ENCODE data around the gene RBMS2. TPM values are rescaled to one million over a fixed set of nuclear protein-coding genes. Genes with fewer than 3 reads are reported as not detected.

The RBMS2 gene
- total RNA-seq, 6 donors from 2014 or later, result 43.0 to 113 (median 78.4) TPM

DNA sequence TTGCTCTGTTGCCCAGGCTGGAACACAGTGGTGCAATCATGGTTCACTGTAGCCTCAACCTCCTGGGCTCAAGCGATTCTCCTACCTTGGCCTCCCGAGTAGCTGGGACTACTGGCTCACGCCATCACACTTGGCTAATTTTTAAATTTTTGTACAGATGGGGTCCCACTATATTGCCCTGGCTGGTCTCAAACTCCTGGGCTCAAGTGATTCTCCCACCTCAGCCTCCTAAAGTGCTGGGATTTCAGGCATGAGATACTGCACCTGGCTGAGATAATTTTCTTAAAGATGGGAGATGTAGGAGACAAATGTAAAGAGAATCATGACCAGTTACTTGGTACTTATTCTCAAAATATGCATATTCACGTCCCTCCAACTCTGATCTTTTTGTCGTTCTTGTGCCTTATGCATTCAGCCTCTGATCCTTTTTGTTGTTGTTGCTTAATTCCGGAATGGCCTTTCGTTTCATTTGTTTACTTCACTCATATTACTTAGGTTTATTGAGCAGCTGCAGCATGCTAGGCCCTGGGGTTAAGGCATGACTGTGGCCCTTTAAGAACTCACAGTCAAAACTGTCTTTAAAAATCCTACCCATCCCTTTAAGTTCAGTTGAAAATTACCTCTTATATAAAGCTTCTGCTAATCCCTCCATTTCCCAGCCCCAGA is 8.9 kb downstream of the RBMS2 start:
- no peak overlapping the region for H3K4me3 ChIP-seq
- WGBS, 2 donors, result 71 to 73% methylated on average over 7 of the region's 7 CpGs
- peaks cover 0 to 12% (median 0%) of the 10 kb centered on the region in 4 donors for H3K36me3 ChIP-seq
- peaks cover 47 to 79% (median 58%) of the 10 kb centered on the region in 4 donors for H3K4me1 ChIP-seq
- peak overlapping the region in 3 of 4 donors; percentile 5 to 91 (median 64) for H3K27ac ChIP-seq
- no peaks in the 10 kb centered on the region for H3K27me3 ChIP-seq
- no peaks in the 10 kb centered on the region for H3K9me3 ChIP-seq
- TF ChIP-seq EP300 (IDR thresholded peaks at IDR 0.05), result no peak
- no peak for TF ChIP-seq POLR2AphosphoS5 (IDR thresholded peaks at IDR 0.05)
- TF ChIP-seq CTCF (IDR thresholded peaks at IDR 0.05), result no peak
- no peak for TF ChIP-seq POLR2A (IDR thresholded peaks at IDR 0.05)
- no peak for DNase-seq
- no peak for ATAC-seq (ENCODE audit: low FRiP score in 2 of 2)

DNA sequence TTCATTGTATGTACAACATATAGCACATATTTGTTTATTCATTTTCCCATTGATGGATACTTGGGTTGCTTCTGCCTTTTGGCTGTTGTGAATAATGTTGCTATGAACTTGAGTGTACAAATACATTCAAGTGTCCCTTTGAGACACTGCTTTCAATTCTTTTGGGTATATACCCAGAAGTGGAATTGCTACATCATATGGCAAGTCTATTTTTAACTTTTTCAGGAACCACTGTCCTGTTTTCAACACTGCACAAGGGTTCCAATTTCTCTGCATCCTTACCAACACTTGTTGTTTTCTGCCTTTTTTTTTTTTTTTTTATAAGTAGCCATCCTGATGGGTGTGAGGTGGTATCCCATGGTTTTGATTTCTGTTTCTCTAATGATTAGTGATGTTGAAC is 15.9 kb downstream of the RBMS2 start:
- Histone ChIP-seq H3K4me3 (no peak overlapping the region), H3K9me3 (no peaks in the 10 kb centered on the region), H3K36me3 (peaks cover 0 to 20% (median 0%) of the 10 kb centered on the region in 4 donors), H3K27ac (peak overlapping the region; percentile 30 to 66 (median 34)), H3K4me1 (peaks cover 27 to 66% (median 41%) of the 10 kb centered on the region in 4 donors), H3K27me3 (no peaks in the 10 kb centered on the region)
- DNase-seq, result no peak
- ATAC-seq (ENCODE audit: low FRiP score in 2 of 2), result no peak
- no peak for TF ChIP-seq POLR2AphosphoS5 (IDR thresholded peaks at IDR 0.05)
- TF ChIP-seq POLR2A (IDR thresholded peaks at IDR 0.05), result no peak
- TF ChIP-seq EP300 (IDR thresholded peaks at IDR 0.05), result no peak
- TF ChIP-seq CTCF (IDR thresholded peaks at IDR 0.05), result no peak

- 11 to 34% methylated on average over 2 of the region's 2 CpGs for WGBS, 2 donors
- Histone ChIP-seq H3K4me1 (peaks cover 22 to 53% (median 32%) of the 10 kb centered on the region in 4 donors), H3K36me3 (peaks cover 0 to 32% (median 0%) of the 10 kb centered on the region in 4 donors), H3K9me3 (no peaks in the 10 kb centered on the region), H3K27ac (peak overlapping the region in 3 of 4 donors; percentile 30 to 51 (median 46)), H3K27me3 (no peaks in the 10 kb centered on the region), H3K4me3 (peak overlapping the region in 1 of 4 donors; percentile 4)
- TF ChIP-seq POLR2AphosphoS5 (IDR thresholded peaks at IDR 0.05) (no peak), CTCF (IDR thresholded peaks at IDR 0.05) (no peak)
- DNase-seq (no peak), ATAC-seq (ENCODE audit: low FRiP score in 2 of 2) (no peak)
Observed at GRCh38 chr12:56541631-56542030, 20.0 kb downstream of the RBMS2 start.

DNA sequence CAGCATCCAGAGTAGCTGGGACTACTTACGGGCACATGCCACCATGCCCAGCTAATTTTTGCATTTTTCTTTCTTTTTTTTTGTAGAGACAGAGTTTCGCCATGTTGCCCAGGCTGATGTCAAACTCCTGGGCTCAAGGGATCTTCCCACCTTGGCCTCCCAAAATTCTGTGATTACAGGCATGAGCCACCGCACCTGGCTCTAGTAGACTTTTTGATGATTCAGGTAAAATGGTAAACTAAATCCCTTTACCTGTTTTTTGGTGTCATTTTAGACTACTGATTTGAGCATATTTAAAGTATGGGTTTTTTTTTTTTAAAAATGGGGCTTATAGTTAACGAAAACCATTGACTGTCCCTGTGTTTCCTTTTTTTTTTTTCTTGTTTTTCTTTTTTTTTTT is 20.5 kb downstream of the RBMS2 start:
- no peak for TF ChIP-seq POLR2AphosphoS5 (IDR thresholded peaks at IDR 0.05)
- TF ChIP-seq CTCF (IDR thresholded peaks at IDR 0.05), result no peak
- TF ChIP-seq POLR2A (IDR thresholded peaks at IDR 0.05), result no peak
- no peak for TF ChIP-seq EP300 (IDR thresholded peaks at IDR 0.05)
- H3K27ac ChIP-seq, result peak overlapping the region in 3 of 4 donors; percentile 30 to 51 (median 46)
- WGBS, 2 donors, result 89 to 95% methylated on average over 4 of the region's 4 CpGs

More for the DNA sequence above, 20.5 kb downstream of the RBMS2 start:
- ATAC-seq (ENCODE audit: low FRiP score in 2 of 2), result no peak
- H3K9me3 ChIP-seq, result no peaks in the 10 kb centered on the region
- peaks cover 18 to 48% (median 29%) of the 10 kb centered on the region in 4 donors for H3K4me1 ChIP-seq
- no peak for DNase-seq
- H3K36me3 ChIP-seq, result peaks cover 0 to 33% (median 0%) of the 10 kb centered on the region in 4 donors
- H3K4me3 ChIP-seq, result no peak overlapping the region
- H3K27me3 ChIP-seq, result no peaks in the 10 kb centered on the region

Data from upper lobe of left lung (tissue), 6 donors.